NCI-H774 (cell line): Measurements from ENCODE around the gene COX10.
"Not testable (repeated sequence)": the region's sequence is repeated elsewhere in the genome, so short reads cannot be mapped to it uniquely, and the experiment has no call there.

Source experiments
- DNase-seq: peaks from one replicate; lab custom pipeline; 2025; lab: John Stamatoyannopoulos, UW

Gene COX10

GRCh38 chr17:14123619-14124278, 54.4 kb downstream of the COX10 start:
- DNase-seq: no peak

- no peak for DNase-seq
Measured at GRCh38 chr17:14124854-14125253, 55.5 kb downstream of the COX10 start.

GRCh38 chr17:14125518-14126137, 56.3 kb downstream of the COX10 start:
- no peak for DNase-seq

GRCh38 chr17:14133104-14133503, 63.8 kb downstream of the COX10 start:
- DNase-seq: no peak

DNA sequence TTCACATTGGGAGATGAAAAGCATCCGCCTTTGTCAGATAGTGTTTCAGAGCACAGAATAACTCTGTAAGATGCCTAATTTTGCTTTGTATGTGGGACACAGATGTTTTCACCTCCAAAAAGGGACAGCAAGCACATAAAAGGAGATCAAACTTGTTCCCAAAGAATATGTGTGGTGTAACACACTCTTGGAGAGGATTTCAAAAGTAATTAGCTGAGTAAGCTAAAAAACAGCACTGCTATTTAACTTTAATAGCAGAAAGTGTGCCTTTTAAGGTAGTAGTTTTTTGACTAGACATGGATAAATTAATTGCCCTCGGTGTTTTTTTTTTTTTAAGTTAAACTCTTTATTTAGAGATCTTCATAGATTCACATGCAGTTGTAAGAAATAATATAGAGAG, 65.2 kb downstream of the COX10 start:
- DNase-seq: no peak

DNA sequence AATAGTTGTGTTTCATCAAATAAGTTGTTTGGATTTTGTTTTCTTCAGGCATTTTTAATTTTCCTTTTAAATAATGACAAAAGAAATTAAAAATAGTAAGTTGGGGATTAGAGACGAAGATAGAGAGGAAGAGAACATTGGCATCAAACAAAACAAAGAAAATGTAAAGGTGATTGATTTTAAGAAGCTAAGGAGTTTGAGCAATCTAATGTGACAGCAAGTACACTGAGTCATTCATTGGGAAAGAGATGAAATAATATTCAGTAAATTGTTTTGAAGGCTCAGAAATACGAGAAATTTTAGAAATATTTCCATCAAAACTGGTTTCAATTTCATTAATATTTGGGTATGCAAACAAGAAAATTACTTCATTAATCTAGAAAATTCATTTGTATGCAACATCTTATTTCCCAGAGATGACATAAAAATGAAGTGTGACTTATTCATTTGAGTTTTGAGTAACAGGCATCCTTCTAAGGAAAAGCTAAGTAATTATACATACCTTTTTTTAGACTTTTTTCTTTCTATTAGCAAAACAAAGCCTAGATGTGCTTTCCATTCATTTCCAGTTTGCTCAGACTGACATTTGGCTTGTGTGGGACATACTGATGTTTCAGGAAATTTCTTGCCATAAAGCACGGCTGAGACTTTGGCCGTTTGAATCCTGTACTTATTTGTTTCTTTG, 66.7 kb downstream of the COX10 start:
- no peak for DNase-seq

DNA sequence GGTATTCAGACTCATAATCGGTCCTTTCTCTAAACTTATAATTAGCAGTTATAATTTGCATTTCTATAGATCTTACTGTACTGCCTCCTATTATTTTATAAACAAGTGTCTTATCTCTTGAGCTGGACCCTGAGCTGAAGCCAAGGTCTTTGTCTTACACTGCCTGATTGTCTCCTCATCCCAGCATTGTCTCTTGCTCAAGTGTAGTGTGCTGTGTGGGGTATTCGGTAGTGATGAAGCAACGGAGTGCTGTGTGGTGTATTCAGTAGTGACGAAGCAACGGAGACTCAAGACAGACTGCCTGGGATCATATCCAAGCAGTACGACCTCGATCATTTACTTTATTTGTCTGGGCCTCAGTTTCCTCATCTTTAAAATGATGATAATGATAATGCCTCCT, 69.3 kb downstream of the COX10 start:
- no peak for DNase-seq

- DNase-seq: no peak
Measured at GRCh38 chr17:14143688-14144087, 74.4 kb downstream of the COX10 start.

DNA sequence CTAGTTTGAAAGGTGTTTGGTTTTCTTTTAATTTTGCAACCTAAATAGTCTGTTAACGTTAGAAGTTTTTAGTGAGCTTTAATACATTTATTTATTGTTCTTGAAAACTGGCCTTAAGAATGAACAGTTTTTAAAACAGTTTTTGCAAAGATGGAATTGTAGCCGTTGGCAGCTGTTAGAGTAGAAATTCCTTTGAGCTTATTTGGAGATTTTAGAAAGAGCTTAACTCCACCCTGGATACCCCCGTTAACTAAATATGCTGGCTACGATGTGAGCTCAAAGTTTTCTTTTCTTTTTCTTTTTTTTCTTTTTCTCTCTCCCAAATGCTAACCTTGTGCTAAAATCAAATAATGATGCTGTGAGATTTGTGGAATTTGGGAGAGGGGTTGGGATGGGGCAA, 75.2 kb downstream of the COX10 start:
- DNase-seq: no peak

DNA sequence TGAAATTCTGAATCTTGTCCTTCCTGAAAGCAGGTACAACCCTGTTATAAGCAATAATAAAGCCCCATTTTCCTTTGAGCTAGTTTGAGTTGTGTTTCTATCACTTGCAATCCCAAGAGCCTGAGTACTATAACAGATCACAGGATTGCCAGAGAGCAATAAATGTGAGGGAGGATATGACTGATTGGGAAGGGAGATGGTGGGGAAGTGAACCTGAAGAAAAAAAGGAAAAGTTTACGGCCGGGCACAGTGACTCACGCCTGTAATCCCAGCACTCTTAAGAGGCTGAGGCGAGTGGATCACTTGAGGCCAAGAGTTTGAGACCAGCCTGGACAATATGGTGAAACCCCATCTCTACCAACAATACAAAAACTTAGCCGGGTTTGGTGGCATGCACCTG, 80.4 kb downstream of the COX10 start:
- no peak for DNase-seq

DNA sequence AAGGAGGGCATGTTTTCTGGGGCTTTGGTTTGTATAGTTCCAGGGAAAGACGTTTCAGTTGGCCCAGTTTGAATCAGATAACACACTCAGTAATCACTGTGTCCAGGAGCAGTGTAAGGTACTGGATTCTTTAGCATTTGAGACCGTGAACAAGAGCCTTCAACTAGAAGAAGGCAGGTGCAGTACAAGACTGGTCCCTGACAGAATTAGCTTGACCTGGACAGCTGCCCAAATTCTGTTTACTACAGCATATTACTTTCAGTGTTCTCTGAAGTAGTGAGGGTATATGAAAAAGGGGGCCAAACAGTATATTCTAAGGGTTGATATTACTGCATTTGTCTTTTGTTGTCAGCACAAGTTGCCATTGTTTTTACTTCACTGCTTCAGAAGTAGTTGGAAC, 81.3 kb downstream of the COX10 start:
- no peak for DNase-seq

- no peak for DNase-seq
Measured at GRCh38 chr17:14152721-14153120, 83.4 kb downstream of the COX10 start.

DNA sequence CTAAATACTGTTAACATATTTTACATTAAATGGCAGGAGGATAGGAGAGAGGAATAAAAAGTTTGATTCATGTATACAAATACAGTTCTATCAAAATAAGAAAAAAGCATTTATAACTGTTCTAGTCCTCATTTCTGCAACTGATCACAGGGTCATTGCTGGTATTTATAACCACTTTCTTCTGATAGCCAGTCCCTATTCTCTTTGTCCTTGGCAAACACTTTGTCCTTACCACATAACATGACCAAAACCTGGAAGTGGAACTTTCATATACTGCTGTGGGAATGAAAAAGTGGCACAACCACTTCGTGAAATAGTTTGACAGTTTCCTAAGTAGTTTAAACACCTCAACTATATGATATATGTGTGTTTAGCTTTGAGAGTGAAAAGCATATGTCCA, 84.1 kb downstream of the COX10 start:
- DNase-seq: no peak

DNA sequence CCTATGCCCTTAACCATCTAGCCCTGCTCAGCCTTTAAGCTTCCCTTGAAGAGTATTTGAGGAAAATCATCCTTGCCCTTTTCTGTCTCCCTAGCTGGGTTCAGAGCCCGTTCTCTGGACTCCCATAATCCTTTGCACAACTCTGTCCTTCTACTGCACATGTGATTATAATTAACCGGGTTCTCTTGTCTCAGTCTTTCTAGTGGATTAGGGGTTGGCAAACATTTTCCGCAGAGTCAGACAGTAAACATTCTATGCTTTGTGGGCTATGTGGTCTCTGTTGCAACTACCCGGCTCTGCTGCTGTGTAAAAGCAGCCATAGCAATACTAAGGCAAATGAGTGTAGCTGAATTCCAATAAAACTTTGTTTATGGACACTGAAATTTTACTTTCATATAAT, 87.4 kb downstream of the COX10 start:
- no peak for DNase-seq

- DNase-seq: no peak
Measured at GRCh38 chr17:14157822-14158221, 88.5 kb downstream of the COX10 start.

GRCh38 chr17:14158707-14159106, 89.4 kb downstream of the COX10 start:
- no peak for DNase-seq

DNA sequence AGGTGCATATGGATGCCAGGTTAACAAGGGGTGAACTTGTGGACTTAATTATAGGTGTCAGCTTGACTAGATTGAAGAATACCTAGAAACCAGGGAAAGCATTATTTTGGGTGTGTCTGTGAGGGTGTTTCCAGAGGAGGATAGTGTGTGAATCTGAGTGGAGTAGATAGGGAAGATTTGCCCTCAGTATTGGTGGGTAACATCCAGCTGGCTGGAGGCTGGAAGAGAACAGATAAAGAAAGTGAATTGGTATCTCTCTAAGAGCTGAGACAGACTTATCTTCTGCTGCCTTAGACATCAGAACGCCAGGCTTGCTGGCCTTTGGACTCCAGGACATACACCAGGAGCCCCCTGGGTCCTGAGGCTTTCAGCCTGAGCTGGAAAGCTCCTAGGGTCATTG, 92.1 kb downstream of the COX10 start:
- DNase-seq: no peak

DNA sequence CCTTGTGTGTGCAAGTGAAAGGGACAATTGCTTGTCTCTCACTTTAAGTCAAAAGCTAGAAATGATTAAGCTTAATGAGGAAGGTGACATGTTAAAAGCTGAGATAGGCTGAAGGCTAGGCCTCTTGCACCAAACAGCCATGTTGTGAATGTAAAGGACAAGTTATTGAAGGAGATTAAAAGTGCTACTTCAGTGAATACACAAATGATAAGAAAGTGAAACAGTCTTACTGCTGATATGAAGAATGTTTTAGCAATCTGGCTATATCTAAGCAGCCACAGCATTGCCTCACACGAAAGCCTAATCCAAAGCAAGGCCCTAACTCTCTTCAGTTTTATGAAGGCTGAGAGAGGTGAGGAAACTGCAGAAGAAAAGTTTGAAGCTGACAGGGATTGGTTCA, 96.3 kb downstream of the COX10 start:
- no peak for DNase-seq

GRCh38 chr17:14167831-14168230, 98.5 kb downstream of the COX10 start:
- not testable (repeated sequence) for DNase-seq

GRCh38 chr17:14168582-14168981, 99.3 kb downstream of the COX10 start:
- no peak for DNase-seq

GRCh38 chr17:14169287-14169686, 100.0 kb downstream of the COX10 start:
- DNase-seq: no peak

GRCh38 chr17:14169901-14170300, 100.6 kb downstream of the COX10 start:
- DNase-seq: no peak

DNA sequence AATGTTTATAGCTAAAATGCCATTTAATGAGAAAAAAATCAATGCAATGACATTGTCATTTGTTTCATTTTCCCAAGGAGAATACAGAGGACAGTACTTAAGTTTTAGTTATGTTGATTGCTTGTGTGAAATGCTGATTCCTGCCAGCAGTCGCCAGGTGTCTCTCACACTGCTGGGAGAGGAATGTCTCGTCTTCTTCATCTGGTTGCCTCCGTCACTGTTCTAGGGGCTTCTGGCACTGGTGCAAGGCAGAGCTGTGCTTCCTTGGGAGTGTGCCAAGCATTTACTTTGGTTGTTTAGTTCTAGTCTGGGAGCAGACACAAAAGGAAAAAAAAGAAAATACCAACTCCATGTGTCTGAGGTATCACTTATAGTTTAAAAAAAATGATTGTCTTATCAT, 107.7 kb downstream of the COX10 start:
- DNase-seq: not testable (repeated sequence)

- not testable (repeated sequence) for DNase-seq
Measured at GRCh38 chr17:14177801-14178200, 108.5 kb downstream of the COX10 start.
